ENCODE data around the gene RALY.

Gene RALY

DNA sequence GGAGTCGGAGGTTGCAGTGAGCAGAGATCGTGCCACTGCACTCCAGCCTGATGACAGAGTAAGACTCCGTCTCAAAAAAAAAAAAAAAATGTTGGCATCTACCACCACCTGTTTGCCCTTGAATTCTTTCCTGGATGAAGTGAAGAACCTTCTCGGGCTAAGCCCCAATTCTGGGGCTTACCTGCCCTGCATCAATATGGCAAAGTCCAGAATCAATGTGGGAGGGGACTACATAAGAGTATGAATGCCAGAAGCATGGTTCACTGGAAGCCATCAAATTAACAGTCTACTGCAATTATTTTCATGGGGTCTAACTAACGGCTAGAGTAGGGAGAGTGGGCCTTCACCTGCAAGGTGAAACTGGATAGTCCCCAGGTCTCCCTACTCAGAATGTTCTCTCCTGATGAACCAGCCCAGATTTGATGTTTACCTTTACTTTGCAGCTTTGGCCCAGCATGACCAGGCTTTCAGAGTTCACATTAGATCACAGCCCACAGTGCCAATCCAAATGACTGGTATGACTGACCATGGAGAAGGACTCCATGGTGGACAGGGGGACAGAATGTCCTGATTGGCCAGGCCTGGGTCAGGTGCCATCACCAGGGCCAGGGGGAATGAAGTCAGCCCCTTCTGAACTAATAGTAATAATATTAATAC is 7.0 kb upstream of the RALY start:
- DNase-seq (ENCODE audit: low read depth in 2 of 2) = no peak

DNA sequence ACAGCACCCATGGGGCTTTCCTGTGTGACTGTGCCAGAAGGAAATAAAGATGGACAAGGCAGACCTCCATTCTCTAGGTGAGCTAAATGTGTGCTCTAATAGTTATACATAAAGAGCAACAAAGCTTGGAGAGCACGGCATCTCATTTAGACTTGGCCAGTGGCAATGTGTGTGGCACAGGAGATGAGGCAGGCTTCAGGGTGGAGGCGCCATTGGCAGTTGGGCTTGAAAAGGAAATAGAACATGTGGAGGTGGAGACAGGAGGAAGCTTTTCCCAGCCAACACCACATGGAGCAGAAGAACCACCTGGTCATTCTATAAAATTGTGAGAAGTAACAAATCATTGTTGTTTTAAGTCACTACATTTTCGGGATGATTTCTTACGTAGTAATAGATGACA is 3.6 kb upstream of the RALY start:
- no peak for DNase-seq (ENCODE audit: low read depth in 2 of 2)

DNA sequence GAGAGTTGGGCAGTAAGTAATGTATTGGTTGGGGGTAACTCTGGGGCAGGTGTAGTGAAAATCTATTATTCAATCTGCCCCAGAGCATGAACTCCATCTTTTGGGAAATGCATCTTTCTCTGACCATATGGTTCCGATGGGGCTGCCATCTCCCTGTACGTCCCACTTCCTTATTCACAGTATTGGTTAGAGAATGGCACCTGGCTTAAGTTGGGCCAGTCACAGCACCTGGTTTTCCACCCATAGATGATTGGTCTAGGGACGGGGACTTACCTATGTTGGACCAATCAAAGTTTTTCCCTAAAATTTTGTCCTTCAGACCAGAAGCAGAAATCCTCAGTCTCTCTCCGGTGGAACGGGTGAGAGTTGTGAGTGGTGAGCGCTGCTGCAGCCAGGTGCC is 2.2 kb upstream of the RALY start:
- DNase-seq (ENCODE audit: low read depth in 2 of 2) = no peak

DNA sequence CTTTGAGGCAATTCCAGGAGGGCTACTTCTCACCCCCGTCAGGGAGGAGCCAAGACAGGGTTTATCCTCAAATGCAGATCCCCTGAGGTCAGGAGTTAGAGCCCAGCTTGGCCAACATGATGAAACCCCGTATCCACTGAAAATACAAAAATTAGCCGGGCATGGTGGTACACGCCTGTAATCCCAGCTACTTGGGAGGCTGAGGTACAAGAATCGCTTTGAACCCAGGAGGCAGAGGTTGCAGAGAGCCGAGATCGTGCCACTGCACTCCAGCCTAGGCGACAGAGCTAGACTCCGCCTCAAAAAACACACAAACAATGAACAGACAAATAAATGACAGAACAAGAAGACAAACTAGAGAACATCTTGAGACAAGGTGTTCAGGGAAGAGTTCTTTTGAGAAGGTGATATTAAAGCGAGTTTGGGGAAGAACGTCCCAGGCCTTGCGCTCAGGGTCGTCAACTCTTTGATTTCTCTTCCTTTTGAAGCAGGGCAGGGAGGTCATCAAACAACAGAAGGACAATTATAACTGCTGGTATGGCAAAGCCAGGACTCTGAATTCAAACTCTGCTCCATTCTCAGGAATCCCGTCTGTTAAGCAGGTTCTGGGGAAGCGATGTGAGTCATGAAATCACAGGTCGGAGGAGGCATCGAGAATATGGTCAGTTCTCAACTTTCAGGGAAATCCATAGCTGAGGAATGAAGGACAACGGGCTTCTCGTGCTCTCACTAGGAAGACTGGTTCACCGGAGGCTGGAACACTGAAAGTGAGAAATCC is 1.4 kb upstream of the RALY start:
- no peak for DNase-seq (ENCODE audit: low read depth in 2 of 2)

DNA sequence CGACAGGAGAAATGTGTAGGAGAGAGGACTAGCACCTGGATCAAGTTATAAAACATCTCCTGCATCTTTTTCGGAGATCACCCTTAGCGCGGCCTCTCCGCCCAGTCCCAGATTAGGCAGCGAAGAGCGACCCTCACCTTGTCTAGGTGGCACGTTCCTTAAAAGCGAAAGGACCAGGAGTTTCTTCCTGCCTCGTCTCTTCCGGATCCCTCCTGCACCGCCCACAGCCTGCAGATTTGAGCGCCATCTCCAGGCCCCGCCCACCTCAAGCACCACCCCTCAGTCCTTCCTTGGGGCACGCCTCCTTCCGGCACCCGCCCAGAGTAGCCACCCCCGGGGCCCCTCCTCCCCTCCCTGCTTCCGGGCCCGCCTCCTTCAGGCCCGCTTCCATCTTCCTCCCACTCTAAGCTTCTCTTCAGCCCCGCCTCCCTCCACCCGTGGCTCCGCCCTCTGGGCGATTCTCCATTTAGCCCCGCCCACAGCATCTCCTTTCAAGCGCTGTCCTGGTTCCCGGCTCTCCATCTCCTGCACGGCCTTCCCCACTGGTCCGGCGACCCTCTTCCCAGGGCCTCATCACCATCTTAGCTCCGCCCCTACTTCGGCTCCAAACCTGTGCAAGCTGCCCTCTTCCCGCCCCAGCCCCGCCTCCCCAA is 662 bp upstream of the RALY start:
- peak; percentile 97 to 99 for DNase-seq (ENCODE audit: low read depth in 2 of 2)

DNA sequence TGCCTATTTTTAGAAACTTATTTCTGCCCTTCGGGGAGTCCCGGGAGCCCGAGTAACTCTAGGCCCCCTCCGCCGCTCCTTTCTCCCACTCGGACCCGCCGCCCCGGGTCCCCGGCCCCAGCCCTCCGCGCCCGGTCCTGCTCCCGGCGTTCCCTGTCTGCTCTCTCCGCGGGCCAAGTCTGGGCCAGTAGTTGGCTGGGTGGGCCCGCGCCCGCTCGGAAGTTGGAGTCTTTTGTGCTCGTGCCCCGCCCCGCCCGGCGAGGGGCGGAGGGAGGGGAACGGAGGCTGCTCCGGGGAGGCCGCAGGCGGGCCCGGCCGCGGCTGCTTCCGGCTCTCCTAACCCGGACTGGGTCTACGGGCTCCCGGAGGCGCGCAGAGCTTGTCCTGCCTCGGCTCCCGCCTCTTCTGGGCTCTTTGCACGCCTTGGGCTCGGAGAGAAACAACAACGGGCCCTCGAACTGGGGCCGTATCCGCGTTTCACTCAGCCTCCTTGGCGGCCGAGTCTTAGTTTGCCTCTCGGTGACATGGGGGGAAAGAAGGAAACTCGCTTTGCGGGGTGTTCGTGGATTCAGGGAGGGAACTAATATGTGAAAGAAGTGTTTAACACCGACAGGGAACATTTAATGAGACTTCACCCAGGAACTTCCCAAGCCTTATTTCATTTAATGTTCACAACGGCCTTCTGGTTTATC is 657 bp downstream of the RALY start:
- peak; percentile 53 to 54 for DNase-seq (ENCODE audit: low read depth in 2 of 2)

DNA sequence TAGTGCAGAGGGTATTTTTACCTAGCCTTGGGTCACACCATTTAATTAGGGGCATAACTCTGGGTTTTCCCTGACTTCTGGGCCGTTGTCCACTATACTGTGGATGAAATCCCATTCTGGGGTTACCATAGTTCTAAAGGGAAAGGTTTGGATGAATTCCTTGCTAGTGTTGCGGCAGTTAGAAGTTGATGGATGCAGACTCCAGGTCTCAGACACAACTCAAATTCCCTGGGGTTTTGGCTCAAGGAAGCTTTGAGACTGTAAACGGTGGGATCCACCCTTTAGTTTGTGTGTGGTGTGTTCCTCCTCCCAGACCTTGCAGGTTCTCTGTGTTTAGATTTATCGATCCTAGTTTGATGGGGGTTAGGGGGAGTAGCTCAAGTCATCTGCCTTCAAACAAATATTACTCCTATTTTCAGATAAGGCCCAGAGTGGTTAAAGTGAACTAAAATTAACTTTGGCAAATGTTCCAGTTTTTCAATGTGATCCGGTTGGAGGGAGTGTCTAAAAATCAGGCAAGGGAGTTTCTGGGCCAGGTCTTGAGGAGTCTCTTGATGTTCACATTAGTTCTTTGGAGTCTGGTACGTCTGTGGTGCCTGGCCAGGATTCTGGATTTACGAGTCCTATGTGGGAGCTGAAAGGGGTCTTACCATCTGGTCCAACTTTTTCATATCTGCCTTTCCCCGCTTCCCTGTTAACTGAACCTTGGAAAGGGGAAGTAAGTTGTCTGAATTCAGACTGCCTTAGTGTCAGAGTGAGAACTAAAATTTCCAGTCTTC is 1.5 kb downstream of the RALY start:
- DNase-seq (ENCODE audit: low read depth in 2 of 2) = no peak

DNA sequence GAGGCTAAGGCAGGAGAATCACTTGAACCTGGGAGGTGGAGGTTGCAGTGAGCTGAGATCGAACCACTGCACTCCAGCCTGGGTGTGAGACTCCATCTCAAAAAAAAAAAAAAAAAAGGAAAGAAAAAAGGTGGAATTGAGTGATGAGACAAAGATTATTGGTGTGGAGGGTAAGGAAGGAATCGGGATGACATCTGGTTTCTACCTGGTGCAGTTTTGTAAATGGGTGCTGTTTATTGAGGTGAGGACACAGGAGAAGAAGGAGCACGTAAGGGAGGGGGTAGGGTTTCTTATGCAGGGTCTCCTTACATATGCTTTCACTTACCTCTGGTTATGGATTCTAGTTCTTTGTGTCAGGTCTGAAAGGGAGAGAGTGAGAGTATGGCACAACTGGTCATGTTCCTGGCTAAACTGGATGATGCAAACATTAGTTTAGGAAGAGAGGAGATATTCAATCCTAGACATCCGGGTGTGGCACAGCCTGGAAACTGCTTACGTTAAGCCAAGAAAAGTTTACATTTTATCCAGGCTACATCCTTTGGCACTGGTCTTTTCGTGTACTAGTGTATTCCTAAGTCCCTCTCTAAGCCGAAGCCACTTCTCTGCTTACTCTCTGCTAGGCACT is 5.4 kb downstream of the RALY start:
- no peak for DNase-seq (ENCODE audit: low read depth in 2 of 2)

DNA sequence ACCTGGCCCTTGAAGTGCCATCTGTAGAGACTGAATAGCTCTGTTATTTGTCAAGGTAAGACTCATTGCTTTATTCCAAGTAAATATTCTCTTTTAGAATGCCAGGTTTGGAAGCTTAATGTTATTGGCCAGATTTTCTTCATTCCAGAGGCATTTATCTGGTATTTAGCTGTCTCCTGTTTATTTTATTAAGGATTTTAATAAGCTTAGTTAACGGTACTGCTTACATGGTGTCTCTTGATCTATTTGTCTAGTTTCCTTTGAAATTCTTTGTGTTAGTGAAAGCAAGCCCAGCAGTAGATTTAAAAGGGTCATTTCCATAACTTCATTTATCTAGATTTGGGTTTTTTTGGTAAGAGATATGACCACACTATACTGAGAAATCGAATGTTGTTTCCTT is 7.7 kb downstream of the RALY start:
- DNase-seq (ENCODE audit: low read depth in 2 of 2) = no peak

DNA sequence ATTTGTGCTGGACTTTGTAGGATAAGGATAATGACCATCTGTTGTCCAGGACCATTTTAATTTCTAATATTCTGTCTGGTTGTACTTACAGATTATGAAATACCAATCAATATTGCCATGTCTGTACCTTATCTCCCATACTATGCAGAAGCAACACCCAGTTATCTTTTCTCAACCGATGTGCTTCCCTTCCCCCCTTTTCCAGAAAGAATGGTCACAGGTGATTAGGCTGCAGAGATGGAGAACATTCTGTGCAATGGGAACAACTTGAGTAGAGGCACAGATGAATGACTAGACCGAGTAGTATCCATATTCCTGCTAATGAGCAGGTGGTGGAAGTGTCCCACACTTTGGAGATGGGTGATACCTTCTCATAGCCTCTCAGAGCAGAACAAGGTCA is 10.5 kb downstream of the RALY start:
- no peak for DNase-seq (ENCODE audit: low read depth in 2 of 2)

DNA sequence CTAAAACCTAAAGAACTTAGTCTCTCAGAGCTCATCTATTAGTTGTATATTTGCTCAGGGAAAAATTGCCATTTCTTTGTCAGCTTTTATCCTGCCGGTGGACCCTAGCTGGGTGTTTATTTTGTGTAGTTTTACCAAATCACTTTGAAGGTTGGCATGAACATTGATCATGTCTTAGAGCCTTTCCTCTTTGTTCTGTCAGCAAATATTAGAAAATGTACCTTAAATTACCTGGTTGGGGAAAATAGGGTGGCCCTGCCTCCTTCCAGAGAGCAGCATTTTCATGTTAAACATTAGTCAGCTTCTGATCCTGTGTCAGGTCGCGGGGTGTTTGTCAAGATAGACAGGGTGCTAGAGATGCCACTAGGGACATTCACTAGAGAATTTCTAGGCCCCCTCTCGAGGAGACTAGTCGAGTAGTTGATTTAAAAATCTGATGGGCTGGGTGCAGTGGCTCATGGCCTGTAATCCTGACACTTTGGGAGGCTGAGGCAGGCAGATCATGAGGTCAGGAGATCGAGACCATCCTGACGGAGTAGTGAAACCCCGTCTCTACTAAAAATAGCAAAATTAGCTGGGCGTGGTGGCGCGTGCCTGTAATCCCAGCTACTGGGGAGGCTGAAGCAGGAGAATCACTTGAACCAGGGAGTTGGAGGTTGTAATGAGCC is 11.2 kb downstream of the RALY start:
- no peak for DNase-seq (ENCODE audit: low read depth in 2 of 2)

DNA sequence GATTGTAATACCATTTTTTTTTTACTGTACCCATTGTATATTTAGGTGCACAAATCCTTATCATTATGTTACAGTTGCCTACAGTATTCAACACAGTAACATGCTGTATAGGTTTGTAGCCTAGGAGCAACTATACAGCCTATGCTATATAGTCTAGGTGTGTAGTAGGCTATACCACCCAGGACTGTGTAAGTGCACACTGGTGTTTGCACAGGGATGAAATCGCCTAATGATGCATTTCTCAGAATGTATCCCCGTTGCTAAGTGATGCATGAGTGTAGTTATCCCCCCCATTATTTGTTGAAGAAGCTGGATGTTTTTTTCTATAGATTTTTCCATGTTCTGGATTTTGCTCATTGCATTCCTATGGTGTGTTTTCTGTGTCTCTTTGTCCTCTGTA is 12.9 kb downstream of the RALY start:
- DNase-seq (ENCODE audit: low read depth in 2 of 2) = no peak

DNA sequence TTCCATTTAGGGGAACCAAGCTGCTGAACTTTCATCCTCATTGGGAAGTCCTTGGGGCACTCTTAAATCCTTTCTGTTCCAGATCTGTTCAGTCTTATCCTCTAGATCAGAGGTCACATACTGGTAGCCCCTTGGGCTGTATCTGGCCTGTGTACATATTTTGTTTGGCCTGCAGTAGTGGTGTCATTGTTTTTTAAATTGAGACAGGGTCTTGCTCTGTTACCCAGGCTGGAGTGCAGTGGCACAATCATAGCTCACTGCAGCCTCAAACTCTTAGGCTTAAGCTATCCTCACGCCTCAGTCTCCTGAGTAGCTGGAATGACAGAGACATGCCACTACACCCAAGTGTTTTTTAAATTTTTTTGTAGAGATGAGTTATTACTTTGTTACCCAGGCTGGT is 14.8 kb downstream of the RALY start:
- no peak for DNase-seq (ENCODE audit: low read depth in 2 of 2)

DNA sequence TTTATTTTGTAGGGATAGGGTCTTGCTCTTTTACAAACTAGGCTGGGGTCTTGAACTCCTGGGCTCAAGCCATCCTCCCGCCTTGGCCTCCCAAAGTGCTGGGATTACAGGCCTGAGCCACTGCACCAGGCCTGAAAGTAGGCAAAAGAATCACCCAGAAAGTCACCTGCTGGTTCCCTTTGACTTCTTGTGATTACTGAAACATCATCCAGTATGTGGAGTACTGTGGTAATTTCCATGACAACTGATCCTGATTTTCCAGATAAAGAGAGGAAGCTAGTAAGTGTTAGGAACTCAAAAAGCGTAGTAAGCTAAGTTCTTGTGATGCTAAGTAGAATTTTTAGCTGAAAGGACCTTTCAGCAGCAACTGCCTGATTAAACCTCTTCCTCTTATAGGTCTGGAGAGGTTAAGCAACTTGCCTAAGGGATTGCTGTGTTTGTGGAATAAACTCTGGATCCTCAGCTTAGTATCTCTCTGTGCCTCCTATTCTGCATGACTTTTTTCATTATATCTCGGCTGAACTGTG is 16.8 kb downstream of the RALY start:
- no peak for DNase-seq (ENCODE audit: low read depth in 2 of 2)

DNA sequence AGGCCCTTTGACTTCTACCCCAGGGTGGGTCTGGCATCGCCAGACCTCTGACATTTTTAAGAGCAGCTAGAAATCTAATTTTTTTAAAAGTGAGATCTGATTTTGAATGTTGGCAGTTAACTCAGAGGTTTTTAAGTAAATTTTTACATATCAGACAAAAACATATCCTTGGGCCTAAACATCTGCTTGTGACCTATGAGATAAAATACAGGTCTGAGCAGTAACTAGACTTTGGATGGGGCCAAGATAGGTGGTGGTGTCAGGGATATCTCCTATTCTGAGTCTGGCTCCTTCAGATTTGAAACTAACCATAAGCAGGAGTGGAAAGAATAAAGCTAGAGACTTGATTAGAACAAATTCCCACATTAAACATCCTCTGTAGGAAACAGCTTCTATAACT is 17.6 kb downstream of the RALY start:
- no peak for DNase-seq (ENCODE audit: low read depth in 2 of 2)

DNA sequence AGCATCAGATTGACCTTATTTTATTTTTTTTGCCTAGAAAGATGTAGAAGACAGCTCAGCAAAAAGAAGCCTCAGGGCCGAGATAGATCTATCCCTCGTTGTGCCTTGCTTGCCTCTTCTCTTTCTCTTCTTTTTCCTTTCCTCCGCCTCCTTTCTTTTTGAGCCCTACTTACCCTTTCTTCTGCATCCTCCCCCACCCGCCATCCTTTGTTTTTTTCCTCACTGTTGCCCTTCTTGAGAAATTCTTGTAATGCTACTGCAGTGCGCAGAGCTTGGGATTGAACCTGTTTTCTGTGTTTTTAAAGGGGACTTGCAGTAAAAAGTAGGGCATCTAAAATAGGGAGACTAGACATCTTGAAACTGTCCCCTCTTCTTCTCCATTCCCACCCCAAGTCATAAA is 18.6 kb downstream of the RALY start:
- DNase-seq (ENCODE audit: low read depth in 2 of 2) = no peak

DNA sequence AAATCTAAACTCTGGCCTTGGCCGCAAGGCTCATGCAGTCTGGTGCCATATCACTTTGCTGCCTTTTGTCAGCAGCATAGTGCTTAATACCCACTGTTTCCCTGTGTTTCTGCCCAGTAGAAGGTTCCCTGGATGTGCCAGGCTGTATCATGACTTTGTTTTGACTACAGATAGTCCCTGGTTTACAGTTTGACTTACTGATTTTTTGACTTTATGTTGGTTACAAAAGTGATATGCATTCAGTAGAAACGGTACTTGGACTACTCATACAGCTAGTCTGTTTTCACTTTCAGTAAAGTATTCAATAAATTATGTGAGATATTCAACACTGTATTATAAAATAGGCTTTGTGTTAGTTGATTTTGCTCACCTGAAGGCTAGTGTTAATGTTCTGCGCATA is 19.0 kb downstream of the RALY start:
- no peak for DNase-seq (ENCODE audit: low read depth in 2 of 2)

DNA sequence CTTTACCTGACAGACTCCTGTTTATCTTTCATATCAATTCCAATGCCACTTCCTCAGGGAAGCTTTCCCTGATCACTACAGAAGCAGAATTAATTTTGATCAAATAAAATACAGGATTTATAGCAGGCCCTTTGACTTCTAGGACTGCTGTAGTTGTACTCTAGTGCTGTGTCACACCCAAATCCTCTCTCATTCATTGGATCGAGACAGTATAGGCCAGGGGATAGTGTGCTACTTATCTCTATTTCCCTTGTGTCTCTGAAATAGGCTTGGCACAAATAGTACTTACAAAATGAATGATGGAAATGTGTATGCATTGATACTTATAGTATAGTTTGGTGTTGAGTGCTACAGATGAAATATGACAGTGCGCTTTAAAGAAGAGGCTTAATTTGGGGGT is 19.8 kb downstream of the RALY start:
- no peak for DNase-seq (ENCODE audit: low read depth in 2 of 2)

DNA sequence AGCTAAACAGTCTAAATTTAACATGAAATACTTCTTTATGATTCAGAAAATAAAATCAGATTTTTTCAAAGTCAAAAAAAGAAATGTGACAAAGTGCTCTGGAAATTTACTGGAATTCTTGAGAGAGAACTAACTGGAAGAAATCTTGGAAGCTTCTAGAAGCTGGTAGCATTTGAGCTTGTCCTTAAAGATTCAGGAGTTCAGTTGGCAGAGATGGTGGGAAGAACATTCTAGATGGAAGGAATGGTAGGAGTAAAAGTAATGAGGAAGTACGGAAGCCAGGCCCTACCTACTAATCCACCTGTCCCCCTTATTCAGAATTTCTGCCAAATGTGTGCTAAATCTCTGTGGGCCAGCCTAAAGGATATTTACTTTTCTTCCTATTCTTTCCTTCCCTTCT is 21.2 kb downstream of the RALY start:
- no peak for DNase-seq (ENCODE audit: low read depth in 2 of 2)
